HL-60/S4 treated with phorbol 12-myristate 13-acetate at 8.2 ng/mL for 4 days and 3 days (cell line): ENCODE data around the gene GSS.

ENCODE experiments used
- in situ Hi-C: fragments of 300-500 bp; cut with MboI; formaldehyde crosslinking; loops from 2 replicates; pipeline ENCODE4 v1.15.0; 2022; ENCODE audit warnings: low sequenced_read_pairs

The GSS gene

GRCh38 chr20:34993941-34994508 lies 38.4 kb upstream of the GSS start:
- in situ Hi-C loops, result no loop called here

DNA sequence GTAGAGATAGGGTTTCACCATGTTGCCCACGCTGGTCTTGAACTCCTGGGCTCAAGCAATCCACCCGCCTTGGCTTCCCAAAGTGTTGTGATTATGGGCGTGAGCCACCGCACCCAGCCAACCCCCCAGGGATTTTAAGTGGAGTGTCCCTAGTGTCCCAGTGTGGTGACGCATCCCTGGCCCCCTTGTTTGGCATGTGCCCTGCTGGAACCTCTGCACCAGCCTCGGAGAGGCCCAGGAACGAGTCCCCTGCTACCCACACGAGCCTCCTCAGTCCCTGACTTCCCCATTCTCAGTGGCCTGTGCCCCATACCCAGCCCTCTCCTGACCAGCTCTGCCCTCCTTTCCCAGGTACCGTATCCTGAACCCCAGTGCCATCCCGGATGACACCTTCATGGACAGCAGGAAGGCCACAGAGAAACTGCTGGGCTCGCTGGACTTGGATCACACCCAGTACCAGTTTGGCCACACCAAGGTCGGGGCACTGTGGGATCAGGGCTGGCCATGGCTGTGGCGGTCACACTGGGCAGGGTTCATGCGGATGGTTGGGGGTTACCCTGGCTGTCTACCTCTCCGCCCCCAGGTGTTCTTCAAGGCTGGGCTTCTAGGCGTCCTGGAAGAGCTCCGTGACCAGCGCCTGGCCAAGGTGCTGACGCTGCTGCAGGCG lies 37.3 kb upstream of the GSS start:
- in situ Hi-C loops, result no loop called here

- in situ Hi-C loops, result no loop called here
Observed at GRCh38 chr20:34990661-34991214, 35.1 kb upstream of the GSS start.

DNA sequence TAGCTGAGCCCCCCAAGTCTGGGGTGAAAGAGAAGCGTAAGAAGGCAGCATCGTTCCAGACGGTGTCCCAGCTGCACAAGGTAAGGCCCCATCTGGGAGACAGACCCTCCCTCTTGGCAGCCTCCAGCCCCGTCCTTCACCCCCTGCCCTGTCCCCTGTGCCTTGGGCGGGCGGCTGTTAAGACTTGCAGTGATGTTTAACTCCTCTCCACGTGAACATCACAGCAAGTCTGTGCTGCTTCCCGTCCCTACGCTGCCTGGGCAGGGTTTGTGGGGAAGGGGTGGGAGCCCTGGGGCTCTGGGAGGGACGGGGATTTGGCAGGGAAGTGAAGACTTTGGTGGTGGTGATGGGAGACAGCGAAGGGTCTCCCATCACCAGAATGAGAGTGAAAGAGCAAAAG lies 34.6 kb upstream of the GSS start:
- in situ Hi-C loops, result no loop called here

DNA sequence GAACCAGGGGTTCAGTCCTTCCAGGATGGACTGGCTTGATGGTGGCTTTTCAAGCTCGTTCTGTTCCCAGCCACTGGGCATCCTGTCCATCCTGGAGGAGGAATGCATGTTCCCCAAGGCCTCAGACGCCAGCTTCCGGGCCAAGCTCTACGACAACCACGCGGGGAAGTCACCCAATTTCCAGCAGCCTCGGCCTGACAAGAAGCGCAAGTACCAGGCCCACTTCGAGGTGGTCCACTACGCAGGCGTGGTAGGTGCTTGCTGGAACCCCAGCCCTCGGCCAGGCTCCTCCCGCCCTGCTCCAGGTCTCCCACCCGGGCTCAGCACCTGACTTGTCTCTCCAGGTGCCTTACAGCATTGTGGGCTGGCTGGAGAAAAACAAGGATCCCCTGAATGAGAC lies 34.1 kb upstream of the GSS start:
- in situ Hi-C loops, result no loop called here

GRCh38 chr20:34989118-34989517 lies 33.5 kb upstream of the GSS start:
- in situ Hi-C loops, result no loop called here

GRCh38 chr20:34988191-34988540 lies 32.6 kb upstream of the GSS start:
- in situ Hi-C loops, result no loop called here

GRCh38 chr20:34987288-34988190 lies 31.9 kb upstream of the GSS start:
- in situ Hi-C loops, result no loop called here

DNA sequence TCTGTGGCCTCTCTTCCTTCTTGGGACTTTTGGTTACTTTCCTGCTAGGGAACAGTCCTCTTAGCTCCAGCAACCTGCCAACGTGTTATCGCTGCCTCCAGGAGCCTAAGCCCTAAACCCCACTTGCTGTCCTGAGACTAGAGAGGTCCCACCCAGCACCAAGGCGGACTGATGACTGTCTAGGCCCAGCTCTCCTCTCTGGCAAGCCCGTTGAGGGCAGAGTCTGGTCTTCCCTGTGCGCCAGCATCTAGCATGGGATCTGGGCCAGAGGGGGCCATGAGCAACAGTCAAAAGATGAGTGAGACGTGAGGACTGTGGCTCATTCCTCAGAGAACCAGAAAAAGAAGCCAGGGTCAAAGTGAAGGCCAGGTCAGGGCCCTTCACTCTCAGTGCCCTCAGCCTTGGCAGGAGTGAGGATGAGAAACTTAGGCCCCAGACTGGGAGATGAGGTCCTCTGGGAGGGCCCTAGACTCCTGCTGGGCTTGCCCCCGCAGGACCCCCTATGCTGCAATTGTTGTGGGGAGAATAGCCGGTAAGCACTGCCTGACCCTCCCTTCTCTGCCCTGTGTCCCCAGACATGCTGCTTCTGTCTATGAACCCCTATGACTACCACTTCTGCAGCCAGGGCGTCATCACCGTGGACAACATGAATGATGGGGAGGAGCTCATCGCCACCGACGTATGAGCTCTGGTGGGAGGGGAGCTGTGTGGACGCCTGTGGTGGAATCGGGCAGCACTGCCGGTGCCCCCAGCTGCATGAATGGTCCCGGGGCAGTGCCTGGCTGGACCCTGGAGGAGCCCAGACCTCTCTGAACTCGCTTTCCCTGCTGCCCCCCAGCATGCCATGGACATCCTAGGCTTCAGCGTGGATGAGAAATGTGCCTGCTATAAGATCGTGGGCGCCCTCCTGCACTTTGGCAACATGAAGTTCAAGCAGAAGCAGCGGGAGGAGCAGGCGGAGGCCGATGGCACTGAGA lies 31.0 kb upstream of the GSS start:
- in situ Hi-C loops, result no loop called here

DNA sequence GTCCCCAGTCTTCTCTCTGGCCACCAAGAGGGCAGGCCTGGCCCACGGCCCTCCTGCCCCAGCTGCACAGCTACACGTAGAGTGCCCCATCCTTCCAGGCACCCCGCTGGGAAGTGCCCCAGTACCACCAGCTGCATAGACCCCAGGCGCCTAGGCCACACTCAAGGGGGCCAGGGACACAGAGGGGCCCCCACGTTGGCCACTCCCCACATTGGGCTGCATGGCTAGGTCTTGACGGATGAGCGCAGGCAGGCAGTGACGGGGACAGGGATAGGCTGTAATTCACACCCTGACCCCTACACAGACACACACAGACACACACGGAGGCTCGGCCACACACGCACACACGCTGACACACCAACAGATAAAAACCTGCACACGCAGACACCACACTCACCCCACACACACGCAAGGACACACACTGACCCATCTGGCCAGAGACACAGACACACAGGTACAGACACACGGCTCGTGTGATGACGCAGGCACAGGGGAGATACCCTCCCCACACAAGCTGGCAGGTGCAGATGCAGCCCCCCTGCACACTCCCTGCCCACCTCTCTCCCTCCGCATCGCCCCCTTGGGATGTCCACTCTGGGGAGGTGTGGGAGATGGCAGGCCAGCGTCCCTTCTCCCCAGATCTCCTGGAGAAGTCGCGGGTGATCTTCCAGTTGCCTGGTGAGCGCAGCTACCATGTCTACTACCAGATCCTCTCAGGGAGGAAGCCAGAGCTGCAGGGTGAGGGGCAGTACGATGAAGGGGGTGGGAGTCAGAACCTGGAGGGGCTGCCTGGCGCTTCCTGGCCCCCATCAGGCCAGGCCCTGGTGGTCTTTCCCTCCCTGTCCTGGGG lies 30.1 kb upstream of the GSS start:
- in situ Hi-C loops, result no loop called here

- in situ Hi-C loops, result no loop called here
Observed at GRCh38 chr20:34984756-34985261, 29.2 kb upstream of the GSS start.

DNA sequence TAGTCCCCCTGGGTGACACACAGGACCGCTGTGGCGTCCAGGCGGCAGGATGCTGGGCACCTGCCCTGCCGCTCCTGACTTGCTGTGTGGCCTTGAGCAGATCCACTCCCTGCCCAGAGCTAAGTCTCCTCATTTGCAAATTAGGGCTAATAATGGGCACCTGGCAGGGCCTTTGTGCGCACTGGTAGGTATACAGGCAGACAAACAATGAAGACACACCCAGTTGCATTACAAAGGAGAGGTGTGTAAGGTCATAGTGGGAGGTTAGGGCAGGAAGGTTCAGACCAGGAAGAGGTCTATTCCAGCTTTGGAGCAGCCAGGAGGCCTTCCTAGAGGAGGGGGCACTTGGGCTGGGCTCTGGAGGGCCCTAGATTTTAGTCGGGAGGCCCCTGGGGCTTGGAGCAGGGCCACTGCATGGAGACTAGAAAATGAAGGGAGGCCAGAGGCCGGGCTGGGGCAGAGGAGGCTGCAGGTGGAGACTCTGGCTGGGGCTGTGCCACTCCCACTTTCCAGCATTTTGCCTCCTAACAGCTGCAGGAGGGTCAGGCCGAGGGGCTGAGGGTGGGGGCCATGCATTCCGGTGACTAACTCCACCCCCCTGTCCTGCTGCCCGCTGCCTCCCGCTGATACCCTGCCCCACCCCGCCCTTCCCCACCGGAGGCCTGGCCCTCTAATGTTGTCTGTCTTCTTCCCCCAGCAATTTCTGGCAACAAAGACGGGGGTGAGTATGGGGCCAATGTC lies 28.6 kb upstream of the GSS start:
- in situ Hi-C loops, result no loop called here

- in situ Hi-C loops, result no loop called here
Observed at GRCh38 chr20:34983089-34983820, 27.6 kb upstream of the GSS start.

DNA sequence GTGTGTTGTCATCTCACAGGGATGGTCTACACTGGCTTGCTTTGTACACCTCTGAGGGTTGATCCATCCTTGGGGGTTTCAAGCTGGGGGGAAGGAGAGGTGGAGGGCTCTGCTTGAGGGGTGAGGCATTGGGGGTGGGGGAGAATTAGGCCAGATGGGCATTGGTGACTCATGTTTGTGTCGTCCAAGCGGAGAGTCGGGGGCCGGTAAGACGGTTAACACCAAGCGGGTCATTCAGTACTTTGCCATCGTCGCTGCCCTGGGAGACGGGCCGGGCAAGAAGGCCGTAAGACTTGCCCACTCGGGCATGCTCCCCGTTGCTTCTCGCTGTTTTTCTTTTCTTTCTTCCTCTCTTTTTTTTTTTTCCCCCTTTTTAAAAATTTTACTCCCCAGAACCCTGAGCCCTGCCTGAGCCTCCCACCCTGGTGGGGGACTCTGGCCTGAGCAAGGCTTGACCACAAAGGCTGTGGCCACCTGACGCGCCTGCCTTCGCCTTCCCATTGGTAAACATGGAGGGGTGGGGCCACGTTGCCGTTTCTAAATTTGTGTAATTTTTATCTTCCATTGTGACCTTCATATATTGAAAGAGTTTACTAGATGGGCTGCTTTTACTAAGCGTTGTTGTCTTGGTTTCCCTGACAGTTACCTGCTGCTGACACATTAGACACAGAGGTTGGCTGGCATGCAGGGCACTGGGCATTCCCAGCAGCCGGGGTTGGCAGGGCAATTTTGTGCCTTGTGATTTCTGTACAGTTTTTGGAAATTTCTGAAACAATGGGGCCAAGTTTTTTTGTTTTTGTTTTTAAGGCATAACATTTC lies 26.9 kb upstream of the GSS start:
- in situ Hi-C loops, result no loop called here

GRCh38 chr20:34980543-34981233 lies 25.1 kb upstream of the GSS start:
- in situ Hi-C loops, result no loop called here

DNA sequence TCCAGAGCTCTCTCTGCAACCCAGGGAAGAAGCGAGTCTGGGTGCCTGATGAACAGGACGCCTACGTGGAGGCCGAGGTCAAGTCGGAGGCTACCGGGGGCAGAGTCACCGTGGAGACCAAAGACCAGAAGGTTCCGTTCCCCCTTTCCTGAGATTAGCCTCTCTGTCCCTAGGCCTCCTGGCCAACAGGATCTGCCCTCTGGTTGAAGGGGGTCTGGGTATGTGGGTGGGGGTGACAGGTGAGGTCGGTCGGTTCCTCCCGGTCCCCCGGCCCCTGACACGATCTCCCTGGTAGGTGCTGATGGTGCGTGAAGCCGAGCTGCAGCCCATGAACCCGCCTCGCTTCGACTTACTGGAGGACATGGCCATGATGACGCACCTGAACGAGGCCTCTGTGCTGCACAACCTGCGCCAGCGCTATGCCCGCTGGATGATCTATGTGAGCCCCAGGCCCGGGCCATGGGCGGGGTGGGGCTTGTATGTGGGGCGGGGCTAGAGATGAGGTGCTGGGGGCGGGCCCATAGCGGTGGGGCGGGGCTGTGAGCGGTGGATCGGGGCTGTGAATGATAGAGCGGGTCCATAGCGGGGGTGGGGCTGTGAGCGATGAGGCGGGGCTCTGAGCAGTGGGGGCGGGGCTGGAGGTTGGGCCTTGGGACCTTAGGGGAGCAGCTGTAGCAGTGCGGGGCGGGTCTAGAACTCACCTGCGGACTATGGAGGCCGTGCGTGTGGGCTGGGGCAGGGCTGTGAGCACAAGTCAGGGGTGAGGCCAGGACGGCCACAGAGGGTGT lies 24.0 kb upstream of the GSS start:
- in situ Hi-C loops, result no loop called here
